HG03175 (cell line): ENCODE measurements around the gene PLXDC1.
"Not testable (repeated sequence)": the region's sequence is repeated elsewhere in the genome, so short reads cannot be mapped to it uniquely, and the experiment has no call there.

Source experiments
- ATAC-seq: cut with Tn5 transposase; IDR thresholded peaks from one replicate; pipeline ENCODE4 v1.9.1; 2021; ENCODE audit warnings: mild to moderate bottlenecking, moderate library complexity; ENCODE audit not compliant: unreplicated experiment

The PLXDC1 gene

DNA sequence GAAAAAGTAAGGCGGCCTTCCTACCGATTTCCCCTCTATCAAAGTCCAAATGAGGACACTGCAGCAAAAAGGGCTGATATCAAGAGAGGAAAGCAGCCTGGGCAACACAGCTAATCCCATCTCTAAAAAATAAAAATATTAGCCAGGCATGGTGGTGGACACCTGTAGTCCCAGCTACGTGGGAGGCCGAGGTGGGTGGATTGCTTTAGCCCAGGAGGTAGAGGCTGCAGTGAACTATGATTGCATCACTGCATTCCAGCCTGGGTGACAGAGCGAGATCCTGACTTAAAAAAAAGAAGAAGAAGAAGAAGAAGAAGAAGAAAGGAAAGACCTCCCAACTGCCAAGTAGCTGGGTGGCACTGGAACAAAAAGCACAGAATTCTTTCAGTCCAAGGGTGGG, 31.6 kb upstream of the PLXDC1 start:
- no peak for ATAC-seq

DNA sequence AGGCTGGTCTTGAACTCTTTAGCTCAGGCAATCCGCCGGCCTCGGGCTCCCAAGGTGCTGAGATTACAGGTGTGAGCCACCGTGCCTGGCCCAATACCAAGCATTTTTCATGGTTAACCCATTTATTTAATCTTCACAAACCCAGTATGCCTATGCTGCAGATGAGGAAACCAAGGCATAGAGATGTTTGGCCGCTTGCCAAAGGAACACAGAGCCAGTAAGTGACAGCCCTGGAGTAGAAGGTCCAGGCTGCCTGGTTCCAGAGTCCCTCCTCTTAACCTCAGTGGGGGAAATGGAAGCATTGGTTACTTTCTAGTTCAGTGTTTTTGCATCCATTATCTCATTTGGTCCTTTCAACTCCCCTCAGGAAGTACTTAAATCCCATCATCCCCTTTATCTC, 29.9 kb upstream of the PLXDC1 start:
- ATAC-seq: no peak

DNA sequence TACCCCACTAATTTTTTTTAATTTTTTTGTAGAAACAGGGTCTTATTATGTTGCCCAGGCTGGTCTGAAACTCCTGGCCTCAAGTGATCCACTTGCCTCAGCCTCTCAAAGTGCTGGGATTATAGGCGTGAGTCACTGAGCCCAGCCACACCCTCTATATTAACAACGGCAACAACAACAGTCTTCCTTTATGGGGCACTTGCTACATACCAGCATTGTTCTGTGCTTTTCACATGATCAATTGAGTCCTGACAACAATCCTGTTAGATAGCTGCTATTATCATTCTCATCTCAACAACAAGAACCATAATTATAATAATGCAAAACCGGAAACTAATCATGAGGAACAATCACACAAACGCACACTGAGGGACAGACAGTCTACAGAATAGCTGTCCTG, 27.1 kb upstream of the PLXDC1 start:
- ATAC-seq: no peak

- ATAC-seq: no peak
Observed at GRCh38 chr17:39177256-39177655, 25.8 kb upstream of the PLXDC1 start.

DNA sequence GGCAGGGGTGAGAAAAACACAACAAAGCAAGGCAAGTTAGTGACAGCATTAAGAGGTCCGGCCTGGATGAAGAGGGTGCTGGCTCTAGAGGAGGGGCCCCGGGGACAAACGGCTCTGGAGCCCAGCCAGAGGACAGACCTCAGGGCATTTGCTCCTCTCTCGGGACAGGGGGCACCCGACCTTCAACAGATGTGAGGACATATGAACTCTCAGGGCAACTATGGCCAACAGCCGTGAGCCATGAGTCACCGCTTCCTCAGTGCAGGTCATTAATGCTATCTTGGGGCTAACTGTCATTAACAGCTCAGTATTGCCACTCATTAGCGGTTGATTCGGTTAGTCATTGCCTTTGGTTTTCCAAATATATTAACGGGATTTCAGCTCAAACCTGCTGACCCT, 24.3 kb upstream of the PLXDC1 start:
- ATAC-seq: no peak

GRCh38 chr17:39174920-39175694, 23.7 kb upstream of the PLXDC1 start:
- no peak for ATAC-seq

GRCh38 chr17:39173526-39174274, 22.3 kb upstream of the PLXDC1 start:
- ATAC-seq: no peak

DNA sequence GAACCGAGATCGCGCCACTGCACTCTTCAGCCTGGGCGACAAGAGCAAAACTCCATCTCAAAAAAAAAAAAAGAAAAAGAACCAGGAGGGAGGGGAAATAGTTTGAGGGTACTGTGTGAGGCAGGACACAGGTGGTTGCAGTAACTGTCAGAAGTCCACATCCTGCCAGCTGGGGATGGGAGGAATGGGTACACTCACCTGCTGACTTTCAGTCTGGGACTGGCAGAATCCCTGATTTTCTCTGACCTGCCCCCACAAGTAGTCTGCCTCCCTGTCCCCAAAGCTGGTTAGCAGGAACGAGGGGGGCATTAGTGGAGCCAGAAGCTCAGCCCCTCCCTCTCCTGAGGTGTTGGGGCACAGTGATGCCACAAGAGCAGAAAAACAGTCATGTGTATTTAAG, 21.6 kb upstream of the PLXDC1 start:
- no peak for ATAC-seq

DNA sequence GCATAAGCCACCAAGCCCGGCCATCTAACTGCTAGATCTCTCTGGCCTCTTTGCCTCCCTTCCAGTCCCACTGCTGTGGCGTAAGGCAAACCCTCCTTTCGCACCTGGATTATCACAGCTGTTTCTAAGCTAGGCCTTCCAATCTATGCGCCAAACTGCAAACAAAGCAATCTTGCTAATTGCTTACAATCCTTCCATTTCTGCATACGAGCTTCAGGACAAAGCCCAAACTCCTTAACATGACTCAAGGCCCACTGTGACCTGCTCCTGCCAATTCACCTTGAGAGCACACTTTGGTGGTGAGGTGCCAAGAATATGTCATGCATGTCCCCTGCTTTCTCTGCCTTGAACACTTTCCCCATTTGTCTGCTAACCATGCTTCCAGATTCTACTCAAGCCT, 20.5 kb upstream of the PLXDC1 start:
- no peak for ATAC-seq

DNA sequence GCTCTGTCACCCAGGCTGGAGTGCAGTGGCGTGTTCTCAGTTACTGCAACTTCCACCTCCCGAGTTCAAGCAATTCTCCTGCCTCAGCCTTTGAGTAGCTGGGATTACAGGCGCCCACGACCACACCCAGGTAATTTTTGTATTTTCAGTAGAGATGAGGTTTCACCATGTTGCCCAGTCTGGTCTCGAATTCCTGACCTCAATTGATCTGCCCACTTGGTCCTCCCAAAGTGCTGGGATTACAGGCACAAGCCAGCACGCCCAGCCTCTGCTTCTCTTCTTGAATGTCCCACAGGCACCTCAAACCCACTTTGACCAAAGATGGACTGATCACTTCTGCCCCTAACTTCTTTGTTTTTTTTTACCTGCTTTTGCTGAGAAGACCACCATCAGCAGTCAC, 19.1 kb upstream of the PLXDC1 start:
- ATAC-seq: no peak

GRCh38 chr17:39170109-39170508, 18.7 kb upstream of the PLXDC1 start:
- no peak for ATAC-seq

- no peak for ATAC-seq
Observed at GRCh38 chr17:39169518-39169917, 18.1 kb upstream of the PLXDC1 start.

DNA sequence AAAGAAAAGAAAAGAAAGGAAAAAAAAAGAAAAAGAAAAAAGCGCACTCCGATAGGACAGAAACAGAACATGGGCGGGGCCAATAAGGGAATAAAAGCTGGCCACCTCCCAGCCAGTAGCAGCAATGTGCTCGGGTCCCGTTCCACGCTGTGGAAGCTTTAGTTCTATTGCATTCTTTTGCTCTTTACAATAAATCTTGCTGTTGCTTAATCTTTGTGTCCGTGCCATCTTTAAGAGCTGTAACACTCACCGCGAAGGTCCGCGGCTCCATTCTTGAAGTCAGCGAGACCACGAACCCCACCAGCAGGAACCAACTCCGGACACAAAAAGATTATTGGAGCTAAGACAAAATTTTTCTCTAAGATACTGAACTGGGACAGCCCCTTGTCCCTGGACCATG, 17.7 kb upstream of the PLXDC1 start:
- ATAC-seq: no peak

- ATAC-seq: not testable (repeated sequence)
Observed at GRCh38 chr17:39168503-39168902, 17.1 kb upstream of the PLXDC1 start.

- no peak for ATAC-seq
Observed at GRCh38 chr17:39167476-39167875, 16.0 kb upstream of the PLXDC1 start.

DNA sequence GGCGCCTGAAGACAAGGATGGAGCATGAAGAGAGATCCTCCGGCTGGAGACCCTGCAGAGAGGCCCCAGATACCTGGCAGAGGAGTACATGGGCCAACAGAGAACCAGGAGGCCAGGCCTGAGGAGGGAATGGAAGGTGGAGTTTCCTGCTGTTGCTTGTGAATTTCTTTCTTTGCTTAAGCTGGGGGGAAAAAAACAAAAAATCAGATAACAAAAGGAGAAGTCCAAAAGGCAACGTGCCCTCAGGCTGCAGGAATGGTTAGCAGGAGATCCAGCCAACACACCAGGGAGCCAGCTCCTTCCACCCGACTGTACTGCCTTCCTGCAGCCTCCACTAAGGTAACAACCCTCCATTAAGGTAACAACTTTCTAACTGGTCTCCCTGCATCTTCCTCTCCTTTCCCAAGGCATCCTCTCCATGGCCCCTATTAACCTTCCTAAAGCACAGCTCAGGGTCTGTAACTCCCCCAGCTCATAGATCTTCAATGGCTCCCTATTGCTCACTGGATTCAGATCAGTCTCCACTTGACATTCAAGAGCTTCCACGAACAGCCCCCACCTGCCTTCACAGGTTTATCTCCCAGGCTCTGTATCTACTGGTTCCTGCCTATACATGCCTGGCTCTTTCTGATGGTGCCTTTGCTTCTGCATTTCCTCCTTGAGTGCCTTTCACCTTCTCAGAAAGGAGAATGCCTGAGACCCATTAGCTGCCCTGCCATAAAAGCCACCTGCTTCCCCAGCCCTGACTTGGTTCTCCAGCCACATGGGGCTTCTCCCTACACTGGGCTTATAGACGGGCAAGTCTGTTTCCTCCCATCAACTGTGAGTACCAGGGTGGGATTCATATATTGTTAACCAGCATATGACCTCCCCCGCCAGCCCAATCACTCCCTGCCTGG, 15.2 kb upstream of the PLXDC1 start:
- no peak for ATAC-seq

DNA sequence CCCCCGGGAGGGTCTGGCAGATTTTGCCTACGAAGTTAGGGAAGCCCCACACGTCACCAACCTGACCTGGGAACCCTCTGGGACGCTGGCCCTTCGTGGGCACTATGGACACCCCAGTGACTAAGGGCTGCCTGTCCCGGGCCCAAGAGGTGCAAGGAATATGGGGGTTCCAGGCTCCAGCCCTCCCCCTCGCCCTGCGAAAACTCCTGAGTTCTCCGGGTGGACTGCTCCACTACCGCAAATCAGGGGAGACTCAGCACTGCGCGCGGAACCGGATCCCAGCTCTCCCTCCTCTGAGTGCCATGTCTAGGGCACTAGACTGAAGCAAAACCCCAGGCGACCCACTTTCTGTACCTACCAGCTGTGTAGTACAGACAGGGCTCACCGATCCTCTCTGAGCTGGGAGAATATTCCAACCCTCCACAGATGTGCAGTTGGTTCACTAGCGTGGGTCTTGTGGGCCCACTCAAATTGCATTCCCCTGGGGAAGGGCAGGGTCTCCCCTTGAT, 14.5 kb upstream of the PLXDC1 start, which contains the start of gene ARL5C:
TSS of gene ARL5C (minus strand) at position 321 of the 509 bp plus-strand sequence. CDS start 401 bp downstream, outside the sequence.
- ATAC-seq: no peak

DNA sequence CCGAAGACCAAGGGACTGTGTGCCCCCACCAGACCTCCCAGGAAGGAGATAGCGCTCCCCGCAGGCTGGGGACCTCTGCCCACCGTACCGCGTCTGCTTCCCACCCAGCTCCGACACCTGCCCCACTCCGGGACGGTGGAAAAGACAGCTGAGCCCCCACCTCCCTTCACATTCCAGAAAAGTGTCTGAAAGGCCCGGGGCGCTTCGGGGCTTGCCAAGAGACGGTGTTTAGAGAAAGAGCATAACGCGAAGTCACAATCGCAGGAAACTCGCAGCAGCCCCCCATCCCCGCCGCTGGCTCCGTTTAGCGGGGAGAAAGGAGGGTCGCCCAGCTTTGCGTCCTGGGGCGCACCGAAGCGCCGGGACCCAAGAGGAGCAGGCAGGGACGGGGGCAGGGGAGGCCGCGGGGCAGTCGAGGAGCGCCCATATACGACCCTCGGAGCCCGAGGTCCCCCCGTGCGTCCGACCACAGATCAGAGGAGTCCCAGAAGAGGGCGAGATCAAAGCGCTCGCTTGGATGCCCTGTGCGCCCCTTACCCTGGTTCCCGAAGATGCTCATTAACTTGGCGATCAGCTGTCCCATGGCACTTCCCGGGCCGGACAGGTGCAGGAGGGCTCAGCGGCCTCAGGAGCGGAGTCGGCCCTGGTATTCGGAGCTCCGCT, 13.9 kb upstream of the PLXDC1 start:
- no peak for ATAC-seq

DNA sequence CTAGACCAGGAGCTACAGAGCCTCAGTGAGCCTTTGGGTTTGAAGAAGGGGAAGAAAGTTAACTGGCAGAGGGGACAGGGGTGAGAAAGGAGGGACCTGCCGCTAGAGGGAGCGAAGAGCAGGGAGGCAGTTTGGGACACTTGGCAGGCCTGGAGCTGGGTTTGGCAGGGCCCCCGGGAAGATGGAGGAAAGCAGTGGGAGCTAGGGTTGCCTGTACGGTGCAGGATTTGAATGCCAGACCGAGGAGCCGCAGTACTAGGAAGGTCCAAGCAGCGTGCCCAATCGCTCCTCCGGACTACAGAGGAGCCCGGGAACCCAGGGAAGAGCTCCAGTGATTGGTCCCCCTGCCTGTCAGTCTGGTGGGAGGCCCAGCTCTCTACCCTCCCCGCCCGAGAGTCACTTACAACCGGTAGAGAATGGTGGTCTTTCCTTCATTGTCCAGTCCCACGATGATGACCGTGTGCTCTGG, 13.3 kb upstream of the PLXDC1 start:
- ATAC-seq: peak; percentile 81

- no peak for ATAC-seq
Observed at GRCh38 chr17:39161962-39162361, 10.5 kb upstream of the PLXDC1 start.
